GM18870 (cell line): Measurements from ENCODE around the gene VSX2.

Source experiments
- ATAC-seq: cut with Tn5 transposase; IDR thresholded peaks from one replicate; pipeline ENCODE4 v1.9.1; 2021; ENCODE audit warnings: moderate library complexity; ENCODE audit not compliant: unreplicated experiment

The VSX2 gene

GRCh38 chr14:74221741-74222140 lies 17.5 kb upstream of the VSX2 start:
- no peak for ATAC-seq

GRCh38 chr14:74223016-74223415 lies 16.2 kb upstream of the VSX2 start:
- ATAC-seq, result no peak

- ATAC-seq, result no peak
Measured at GRCh38 chr14:74231784-74232183, 7.5 kb upstream of the VSX2 start.

GRCh38 chr14:74235017-74235416 lies 4.2 kb upstream of the VSX2 start:
- no peak for ATAC-seq

- no peak for ATAC-seq
Measured at GRCh38 chr14:74237441-74237840, 1.8 kb upstream of the VSX2 start.

- ATAC-seq, result no peak
Measured at GRCh38 chr14:74239848-74240793, 872 bp downstream of the VSX2 start.

- no peak for ATAC-seq
Measured at GRCh38 chr14:74240794-74241651, 1.8 kb downstream of the VSX2 start.

GRCh38 chr14:74241652-74242017 lies 2.4 kb downstream of the VSX2 start:
- no peak for ATAC-seq

GRCh38 chr14:74242021-74242779 lies 3.0 kb downstream of the VSX2 start:
- ATAC-seq, result no peak

- no peak for ATAC-seq
Measured at GRCh38 chr14:74242780-74243042, 3.5 kb downstream of the VSX2 start.

GRCh38 chr14:74243051-74243450 lies 3.8 kb downstream of the VSX2 start:
- no peak for ATAC-seq

- ATAC-seq, result no peak
Measured at GRCh38 chr14:74244115-74244514, 4.9 kb downstream of the VSX2 start.

- ATAC-seq, result no peak
Measured at GRCh38 chr14:74245292-74245691, 6.0 kb downstream of the VSX2 start.

- no peak for ATAC-seq
Measured at GRCh38 chr14:74246542-74246941, 7.3 kb downstream of the VSX2 start.

GRCh38 chr14:74248017-74248416 lies 8.8 kb downstream of the VSX2 start:
- no peak for ATAC-seq

GRCh38 chr14:74249433-74250375 lies 10.5 kb downstream of the VSX2 start:
- ATAC-seq, result no peak

- no peak for ATAC-seq
Measured at GRCh38 chr14:74255281-74255680, 16.0 kb downstream of the VSX2 start.

GRCh38 chr14:74257078-74257940 lies 18.1 kb downstream of the VSX2 start:
- ATAC-seq, result no peak
